GM19238 (cell line): Measurements from ENCODE around the gene PAEP.

Experiments
- DNase-seq: peaks from one replicate; pipeline ENCODE4 v3.0.0; 2011; ENCODE audit warnings: low spot score; ENCODE audit not compliant: insufficient read length

PAEP gene

DNA sequence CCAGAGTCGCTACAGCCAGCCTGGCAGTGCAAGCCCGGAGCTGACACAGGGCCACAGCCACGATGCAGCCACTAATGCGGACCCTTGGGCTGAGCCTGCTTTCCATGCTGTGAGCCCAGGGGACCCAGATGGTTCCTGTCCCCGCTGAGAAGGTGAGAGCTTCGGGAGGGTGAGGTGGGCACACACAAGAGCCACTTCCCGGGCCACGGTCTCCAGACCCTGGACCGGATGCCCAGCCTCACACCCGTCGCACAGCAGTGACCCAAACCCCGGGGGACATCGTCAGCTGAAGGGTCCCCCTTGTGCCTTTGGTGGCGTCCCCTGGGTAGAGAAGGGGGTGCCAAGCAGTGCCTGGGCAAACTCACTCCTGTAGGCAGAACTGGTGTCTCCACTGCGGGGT lies 13.4 kb downstream of the PAEP start:
- no peak for DNase-seq

DNA sequence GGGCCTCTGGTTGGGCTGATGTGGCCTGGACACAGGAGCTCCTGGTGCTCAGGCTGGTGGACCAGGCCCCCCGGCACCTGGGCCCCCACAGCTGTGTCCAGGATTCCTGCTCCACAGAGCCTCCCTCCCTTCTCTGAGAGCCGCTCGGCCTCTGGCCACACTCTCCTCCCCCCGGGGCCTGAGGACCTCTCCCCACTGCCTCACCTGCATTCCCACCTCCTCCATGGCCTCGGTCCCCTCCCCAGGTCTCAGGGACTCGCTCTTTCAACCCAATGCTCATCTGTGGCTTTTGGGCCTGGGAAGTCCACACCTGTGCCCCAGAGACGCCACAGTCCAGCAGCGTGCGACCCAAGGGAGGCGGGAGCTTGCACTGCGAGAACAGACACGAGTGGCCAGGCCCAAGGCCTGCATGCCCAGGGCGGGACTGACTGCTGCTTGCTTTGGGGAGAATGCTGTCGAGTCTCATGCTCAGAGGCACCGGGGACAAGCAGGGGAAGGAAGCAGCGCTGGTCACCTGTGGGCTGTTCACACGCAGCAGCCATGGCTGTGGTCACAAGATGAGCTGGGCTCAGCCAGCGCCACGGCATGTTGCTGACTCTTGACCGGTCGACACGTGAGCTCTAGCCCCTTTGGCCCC lies 14.6 kb downstream of the PAEP start:
- DNase-seq: no peak

DNA sequence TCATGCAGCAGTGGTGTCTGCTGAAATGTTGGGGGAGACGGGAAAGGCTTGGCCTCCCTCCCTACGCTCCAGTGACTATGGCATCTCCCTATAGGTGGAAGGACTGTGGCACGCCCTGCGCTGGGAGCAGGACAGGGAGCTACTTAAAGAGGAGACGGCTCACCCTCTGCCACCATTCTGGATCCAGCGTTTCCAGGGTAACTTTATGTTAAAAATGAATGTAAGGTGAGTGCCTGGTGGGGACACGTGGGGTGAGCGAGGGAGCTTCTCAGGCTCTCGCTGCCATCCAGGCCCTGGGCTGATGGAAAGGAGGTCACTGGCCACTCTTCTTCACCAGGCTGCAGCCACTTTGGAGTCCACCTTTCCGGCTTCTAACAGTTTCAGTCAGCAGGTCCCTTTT lies 15.7 kb downstream of the PAEP start:
- DNase-seq: no peak

DNA sequence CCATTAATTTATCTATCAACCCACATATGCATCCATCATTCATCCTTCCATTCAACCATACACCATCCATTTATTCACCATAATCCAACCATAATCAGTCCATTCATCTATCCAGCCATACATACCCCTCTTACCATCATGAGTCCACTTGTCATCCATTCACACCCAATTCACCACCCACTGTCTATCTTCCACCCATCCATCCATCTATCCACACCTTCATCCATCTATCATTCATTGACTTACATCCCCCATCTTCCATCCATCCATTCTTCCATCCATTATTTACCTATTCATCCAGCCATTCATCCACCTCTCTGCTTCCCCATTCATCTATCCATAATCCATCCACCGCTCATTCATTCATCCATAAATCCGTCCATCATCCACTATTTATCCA lies 17.8 kb downstream of the PAEP start:
- no peak for DNase-seq

DNA sequence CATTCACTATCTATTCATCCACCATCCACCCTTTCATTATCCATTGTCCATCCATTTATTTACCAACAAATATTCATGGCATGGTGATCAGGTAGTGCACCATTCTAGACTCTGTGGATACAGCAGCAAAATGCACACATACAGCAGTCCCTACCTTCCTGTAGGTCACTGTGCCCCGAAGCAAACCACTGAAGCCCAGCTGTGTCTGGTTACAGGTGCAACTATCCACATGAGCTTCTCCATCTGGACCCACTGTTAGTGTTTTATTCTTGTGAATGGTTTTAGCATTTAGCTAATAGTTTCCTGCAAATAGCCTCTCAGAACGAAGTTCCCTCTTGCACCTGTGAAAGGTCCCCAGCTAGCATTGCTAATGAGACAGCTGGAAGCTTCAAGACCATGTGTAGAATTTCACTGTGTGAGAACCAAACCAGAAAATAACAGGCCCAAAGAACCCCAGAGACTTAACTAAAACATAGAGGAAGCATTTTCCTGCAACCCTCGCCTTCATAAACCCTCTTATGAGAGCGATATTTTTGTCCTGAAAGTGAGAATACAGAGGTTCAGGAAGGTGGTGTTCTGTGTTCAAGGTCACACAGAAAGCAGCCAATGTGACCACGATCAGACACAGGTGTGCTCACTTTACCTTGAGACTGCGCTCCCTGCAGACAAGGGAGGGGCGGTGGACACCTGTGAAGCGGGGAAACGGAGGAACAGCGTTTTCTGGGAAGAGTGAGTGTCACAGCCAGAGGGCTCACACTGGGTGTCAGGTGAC lies 18.5 kb downstream of the PAEP start:
- DNase-seq: no peak

DNA sequence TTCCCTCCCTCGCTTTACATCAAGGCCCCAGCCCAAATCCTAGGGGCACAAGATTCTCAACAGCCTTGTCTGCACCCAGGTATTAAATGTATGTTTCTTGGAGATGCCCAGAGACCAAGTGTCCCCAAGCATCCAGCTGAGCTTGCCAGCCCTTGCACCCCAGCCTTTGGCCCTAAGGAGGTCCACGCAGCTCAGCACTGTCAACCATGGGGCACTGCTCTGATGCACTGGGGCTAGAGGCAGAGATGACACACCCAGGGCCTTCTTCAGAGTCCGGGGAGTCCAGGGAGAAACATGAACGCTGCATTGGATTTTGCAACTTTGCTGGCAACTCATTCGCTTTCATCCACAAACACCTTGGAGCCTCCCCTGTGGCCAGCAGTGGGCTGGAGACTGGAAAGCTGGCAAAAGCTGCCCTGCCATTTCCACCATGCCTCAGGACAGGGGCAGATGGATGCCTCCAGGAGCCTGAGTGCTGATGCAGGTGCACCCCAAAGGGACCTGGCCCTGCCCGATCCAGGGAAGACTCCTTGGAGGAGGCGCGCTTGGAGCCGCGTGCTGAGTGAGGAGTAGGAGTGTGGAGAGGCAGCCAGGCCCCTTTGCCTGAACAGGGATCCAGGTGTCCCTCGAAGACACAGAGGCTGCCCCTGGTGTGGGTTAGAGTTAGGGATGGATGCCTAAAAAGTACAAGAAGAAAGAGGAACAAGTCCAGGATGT lies 19.3 kb downstream of the PAEP start:
- DNase-seq: no peak

DNA sequence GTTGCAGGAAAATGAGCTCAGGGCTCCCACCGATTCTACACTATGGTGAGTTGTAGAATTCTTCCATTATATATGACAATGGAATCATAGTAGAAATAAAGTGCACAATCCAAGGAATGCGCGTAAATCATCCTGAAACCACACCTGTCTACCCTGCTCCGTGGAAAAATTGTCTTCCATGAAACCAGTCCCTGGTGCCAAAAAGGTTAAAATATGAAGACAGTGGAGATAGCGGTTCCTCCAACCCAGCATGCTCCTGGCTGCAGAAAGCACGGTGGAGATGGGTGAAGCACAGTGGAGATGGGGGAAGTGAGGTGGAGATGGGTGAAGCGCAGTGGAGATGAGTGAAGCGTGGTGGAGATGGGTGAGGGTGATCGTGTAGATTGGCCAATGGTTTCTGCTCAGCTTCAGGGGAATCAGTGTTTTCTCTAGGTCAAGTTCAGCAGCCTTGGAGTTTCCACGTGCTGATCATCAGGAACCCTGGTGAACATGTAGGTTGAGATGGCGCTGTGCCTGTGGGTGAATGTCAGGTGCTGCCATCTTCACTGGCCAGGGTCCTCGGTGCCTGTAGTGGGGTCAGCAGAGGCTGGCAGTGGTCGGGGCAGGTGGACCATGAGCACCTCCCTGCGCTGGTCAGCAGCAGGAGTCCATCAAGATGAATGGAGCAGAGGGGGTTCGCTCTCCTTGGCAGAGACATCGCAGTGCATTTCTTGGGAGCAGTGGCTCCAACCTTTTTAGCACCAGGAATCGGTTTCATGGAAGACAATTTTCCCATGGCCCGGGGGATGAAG lies 20.3 kb downstream of the PAEP start:
- DNase-seq: no peak

DNA sequence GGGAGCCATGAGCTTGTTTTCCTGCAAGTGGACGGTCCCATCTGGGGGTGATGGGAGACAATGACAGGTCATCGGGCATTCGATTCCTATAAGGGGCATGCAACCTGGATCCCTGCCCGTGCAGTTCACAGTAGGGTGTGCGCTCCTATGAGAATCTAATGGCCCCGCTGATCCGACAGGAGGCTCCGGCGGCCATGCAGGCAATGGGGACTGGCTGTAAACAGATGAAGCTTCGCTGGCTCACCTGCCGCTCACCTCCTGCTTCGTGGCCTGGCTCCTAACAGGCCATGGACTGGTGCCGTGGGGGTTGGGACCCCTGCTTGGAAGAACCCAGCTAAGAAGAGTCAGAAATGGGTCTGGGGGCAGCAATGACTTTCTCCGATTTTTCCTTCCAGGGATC lies 21.0 kb downstream of the PAEP start:
- no peak for DNase-seq

DNA sequence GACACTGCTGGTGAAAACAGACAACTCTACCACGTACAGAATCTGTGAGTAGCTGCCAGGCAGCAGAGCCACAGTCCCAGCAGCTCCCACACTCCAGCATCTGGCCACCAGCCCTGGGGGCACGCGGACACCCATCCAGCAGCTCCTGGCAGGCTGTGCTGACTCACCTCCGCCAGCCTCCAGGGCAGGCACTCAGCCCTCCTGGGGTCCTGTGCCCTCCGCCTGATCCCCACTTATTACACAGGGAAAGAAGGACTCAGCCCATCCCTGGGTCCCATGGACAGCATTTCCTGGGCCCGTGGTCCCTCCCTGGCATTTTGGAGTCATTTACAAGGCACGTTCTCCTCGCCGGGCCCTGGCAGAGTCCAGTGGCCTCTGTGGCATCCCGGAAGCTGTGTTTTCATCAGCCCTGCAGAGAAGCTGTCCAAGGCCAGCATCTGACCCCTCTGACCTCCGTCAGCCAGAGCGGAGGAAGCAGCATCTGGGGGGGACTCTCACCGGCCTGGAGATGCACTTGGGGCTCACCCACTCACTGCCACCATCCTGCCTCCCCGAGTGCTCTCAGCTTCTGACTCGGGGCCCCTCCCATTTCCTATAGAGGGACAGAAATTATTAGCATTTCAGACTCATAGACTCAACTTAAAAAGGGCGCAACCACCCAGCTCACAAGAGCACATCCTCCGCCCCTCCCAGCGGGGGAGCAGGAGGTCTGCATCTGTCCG lies 21.6 kb downstream of the PAEP start:
- no peak for DNase-seq

DNA sequence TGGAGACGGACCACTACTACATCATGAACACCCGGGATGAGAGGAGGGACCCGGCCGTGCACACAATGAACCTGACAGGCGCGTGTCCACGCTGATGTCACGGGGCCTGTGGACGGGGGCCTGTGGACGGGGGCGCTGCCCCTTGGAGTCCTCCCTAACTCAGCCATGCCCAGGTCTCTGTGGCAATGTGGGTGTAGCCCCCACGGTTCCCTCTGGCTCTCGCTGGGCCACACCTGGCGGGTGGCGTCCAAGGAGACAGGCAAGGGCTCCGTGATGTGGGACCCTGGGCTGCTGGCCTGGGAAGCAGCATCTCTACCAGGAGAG lies 22.1 kb downstream of the PAEP start:
- no peak for DNase-seq

DNA sequence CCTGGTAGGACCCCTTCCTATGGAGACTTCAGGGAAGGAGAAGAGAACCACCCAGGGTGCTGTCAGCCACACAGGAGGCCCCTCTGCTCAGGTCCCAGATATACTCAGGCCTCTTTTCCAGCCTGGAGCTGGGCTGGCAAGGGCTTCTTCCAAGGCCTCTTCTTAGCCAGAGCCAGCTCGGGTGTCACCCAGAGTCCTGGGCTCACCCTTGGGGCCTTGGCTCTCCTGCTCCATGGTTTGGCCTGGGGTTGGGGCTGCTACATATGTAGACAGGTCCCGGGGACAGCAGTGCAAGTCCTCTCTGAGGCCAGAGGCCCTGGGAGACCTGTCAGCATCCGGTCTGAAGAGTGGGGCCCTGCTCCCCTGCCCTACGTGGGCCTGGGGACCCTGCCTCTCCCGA lies 22.8 kb downstream of the PAEP start:
- DNase-seq: no peak

DNA sequence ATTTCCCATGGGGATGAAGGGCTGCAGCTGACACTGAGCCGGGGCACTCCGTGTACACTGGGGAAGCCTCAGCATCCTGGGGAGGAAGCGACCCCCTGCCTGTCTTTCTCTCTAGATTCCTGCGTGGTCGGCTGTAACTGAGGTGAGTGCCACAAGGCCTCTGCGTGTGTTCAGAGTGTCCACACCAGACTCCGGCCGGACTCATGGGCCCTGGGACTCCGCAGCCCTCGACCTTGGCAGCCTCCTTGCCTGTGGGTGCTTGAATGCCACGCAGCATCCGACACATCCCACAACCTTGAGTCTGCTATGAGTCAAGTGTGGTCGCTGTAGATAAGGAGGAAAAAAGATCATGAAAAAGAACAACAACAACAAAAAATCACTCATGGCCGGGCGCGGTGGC lies 23.4 kb downstream of the PAEP start:
- DNase-seq: no peak

DNA sequence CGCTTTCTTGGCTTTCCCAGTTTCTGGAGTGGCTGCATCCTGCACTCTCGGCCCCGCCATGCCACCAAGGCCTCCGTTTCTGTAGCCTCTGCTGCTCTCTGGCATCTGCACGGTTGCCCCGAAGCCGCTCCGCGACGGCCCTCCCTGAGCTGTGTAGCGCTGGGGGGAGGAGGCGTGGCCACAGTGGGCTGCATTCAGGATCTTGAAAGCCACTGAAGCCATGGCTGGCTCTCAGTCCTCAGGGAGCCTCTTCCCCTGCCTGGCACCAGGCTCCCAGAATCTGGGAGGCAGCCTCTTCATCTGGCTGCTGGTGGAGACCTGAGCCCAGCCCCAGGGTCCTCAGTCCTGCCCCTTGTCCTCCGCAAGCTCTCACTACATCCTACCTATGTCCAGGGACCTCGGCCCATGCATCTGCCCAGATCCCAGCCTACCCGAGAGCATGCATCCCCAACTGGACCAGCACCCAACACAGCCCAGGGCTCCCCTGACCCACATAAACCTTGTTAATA lies 25.1 kb downstream of the PAEP start:
- no peak for DNase-seq

DNA sequence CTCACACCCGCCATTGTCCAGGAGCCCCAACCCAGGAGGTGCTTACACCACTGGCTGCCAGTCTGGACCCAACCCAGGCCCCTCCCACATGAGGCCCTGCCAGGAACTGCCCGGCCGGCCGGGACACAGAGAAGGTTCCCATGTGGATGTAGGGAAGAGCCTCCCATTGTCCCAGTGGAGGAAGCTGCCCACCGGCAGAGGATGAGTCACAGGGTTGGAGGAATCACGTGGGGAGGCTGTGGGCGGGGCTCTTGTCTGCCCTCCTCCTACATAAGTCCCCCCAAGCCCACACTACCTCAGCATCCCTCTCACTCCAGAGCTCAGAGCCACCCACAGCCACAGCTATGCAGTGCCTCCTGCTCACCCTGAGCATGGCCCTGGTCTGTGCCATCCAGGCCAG lies 26.1 kb downstream of the PAEP start:
- no peak for DNase-seq

DNA sequence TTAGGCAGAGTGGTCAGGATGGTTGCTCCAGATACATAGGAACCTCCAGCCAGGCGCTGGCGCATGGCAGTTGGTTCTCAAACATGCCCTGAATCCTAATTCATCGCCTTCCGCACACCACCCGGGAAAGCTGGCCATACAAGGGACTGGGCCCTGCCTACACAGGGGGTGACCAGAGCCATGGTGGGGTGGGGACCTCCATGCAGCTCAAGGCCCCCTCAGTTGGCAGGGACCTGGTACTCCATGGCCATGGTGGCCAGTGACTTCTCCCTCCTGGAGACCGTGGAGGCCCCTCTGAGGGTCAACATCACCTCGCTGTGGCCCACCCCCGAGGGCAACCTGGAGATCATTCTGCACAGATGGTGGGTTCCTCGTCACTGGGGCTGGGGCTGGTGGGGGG lies 26.8 kb downstream of the PAEP start:
- no peak for DNase-seq

DNA sequence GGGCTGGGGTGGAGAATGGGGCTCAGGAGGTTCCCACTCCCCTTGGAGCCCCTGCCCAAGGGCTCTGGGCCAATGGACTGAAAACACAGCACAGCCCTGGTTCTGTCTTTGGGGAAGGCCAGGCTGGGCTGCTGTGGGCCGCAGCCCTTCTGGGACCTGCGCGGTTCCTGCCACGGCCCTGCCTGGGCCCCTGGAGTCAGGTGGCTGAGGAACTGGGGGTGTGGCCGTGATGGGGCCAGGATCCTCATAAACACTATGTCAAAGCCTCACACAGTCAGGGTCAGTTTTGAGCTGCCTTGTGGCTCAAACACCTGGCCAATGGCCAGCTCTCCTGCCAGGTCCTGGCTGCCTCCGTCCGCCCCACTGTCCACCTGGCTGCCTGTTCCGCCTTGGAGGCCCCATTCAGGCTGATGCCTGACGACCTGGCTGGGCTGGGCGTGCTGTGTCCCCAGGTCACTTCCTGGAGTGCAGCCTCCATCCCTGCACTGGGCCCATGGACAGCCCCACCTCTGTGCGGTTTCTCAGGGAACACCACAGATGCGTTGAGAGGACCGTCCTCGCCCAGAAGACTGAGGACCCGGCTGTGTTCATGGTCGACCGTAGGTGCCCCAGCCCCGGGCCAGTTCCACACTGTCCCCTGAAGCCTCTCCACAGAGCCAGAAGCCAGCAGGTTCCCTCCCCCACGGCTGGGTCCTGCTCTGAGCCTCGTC lies 27.5 kb downstream of the PAEP start:
- no peak for DNase-seq

DNA sequence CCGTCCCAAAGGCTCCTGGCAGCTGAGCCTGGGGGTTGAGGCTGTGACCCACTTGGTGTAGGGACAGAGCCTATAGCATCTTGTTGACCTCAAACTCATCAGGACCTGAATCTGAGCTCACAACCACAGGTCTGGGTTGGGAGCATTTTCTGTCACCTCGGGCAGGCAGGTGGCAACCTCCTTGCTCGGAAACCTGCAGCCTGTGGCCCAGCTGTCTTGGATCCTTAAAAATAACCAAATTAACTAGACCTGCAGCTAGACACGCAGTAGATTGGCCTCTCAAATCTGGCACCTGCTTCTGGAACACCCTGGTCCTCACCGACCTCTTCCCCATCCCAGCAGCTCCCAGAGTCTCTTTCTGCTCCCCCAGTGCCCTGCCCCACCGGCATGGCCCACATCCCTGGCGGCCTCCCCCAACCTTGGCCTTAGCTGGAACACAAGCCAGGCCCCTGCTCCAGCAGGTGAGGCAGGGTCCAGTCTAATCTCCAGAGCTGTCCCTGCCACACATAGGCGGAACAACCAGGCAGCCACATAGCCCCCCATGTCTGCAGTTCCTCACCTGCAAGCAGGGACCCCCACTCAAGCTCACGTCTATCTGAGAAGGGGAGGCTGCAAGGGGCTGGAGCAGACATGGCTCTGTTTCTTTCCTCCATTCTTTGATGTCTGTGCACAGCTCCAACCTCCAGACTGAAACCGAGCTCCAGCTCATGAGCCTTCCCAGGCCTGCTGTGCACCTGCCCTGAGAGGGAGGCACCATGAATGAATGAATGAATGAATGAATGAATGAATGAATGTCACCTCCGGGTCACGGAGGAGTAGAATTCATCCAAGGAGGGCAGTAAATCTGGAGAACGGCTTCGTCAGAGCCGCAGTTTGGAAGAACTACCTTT lies 28.3 kb downstream of the PAEP start:
- no peak for DNase-seq

DNA sequence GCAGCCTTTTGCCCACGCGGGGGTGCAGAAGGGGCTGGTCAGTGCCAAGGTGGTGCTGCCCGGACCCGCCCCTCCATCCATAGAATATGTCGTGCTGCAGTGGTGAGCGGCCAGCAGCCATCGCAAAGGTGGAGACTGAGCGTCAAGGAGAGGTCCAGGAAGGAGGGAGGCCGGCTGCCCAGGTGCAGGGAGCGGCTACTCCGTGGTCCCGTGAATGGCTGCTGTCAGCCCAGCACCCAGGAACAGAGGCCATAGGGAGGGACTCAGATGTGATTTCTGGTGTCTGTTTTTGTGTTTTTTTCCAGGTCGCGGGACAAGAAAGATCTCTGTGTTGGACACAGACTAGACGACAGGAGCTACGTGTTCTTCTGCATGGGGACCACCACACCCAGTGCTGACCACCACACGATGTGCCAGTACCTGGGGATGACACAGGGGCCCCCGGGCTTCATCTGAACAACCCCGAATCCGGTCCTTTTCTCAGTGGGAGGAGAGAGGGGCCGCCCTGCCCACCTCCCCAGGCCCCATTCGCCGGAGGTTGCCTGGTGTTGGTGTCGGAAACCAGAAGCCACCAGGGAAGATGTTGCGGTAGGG lies 29.0 kb downstream of the PAEP start:
- no peak for DNase-seq
